Activated CD4-positive, CD25-positive, alpha-beta regulatory T cell treated with anti-CD3 and anti-CD28 coated beads, Interleukin-2, amount 50 U/mL, for 16 hours (primary cell): ENCODE results near the gene ATP13A3.

Source experiments
- DNase-seq: peaks from one replicate; pipeline ENCODE4 v3.0.0-alpha.2; 2020; ENCODE audit warnings: low read depth, low spot score

The ATP13A3 gene

DNA sequence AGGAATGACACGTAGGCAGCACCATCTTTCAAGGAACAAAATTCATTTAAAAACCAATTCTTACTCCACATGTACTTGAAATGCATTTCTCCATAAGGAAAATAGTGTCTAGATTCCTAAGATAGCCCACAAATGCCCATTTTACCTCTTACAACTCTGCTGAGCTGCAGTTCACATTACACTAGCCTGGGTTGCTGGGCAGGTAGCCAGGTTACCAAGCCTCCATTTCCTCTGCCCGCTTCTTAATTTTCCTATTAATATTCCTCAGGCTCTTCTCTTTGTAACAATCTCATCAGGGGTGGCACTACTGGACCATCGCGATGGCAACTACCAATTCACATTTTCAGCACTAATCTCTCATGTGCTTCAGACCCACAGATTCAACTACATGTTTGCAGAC is 10.8 kb downstream of the ATP13A3 start:
- no peak for DNase-seq

DNA sequence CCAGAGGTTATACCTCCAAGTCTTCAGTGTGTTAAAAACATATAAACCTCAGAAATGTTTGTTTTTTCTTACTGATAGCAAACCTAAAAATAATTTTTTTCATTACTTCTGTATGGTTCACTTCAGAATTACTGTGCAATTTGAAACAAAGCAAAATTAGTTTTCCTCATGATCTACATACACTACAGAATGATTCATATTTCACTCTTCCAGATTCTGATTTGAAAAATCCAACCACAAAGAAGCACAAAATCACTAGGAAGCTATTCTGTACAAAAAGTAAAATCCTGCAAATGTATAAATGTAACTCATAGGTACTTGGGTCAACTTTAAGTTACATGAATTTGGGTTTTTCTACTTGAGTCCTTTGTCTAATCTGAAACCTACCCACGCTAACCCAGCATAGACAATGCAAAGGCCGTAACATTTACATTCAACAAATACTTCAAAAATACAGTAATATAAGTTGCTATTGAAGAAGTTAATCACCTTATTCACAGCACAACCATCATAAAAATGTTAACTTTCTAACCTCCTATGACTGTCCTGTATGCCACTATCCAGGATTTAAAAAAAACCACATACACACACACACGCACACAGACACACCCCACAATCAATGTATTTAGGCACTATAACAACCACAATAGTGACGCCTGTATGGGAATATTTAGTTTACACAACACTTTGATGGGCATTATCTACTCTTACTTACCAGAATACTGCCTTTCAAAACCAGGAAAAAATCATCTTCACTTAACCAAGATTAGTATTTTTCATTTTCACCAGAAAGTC is 11.5 kb downstream of the ATP13A3 start:
- no peak for DNase-seq

DNA sequence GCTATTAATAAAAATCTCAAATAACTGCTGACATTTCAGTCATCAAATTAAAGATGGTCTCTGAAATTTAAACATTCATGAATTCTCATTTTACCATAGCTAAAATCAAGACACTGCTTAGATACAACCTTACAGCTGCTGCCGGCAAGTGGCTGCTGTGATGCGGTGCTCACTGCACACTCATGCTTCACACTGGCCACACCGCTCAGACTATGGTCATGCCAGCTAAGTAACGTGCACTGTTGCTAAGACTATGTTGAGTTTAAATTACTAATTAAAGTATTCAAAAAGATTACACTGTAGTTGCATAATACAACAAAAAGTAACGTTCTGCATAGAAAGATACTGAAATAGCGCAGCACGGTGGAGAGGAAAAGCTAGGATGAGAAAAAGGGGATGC is 12.1 kb downstream of the ATP13A3 start:
- no peak for DNase-seq

DNA sequence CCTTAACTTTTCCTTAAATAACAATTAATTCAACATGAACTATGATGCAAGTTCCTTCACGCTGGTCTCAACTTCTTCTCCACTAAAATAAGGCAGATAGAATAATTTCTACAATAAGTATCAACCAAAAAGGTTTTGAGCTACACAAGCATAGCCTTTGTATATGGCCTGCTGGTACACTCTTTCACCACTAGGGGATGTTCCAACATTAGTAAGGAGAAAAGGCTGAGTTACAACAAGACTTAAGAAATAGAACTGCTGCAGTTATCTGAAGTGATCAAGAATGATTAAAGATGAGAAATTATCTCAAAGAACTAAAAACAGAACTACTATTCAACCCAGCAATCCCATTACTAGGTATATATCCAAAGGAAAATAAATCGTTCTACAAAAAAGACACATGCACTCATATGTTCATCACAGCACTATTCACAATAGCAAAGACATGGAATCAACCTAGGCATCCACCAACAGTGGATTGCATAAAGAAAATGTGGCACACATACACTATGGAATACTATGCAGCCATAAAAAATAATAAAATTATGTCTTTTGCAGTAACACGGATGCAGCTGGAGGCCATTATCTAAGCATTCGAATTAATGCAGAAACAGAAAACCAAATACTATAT is 14.4 kb downstream of the ATP13A3 start:
- no peak for DNase-seq

DNA sequence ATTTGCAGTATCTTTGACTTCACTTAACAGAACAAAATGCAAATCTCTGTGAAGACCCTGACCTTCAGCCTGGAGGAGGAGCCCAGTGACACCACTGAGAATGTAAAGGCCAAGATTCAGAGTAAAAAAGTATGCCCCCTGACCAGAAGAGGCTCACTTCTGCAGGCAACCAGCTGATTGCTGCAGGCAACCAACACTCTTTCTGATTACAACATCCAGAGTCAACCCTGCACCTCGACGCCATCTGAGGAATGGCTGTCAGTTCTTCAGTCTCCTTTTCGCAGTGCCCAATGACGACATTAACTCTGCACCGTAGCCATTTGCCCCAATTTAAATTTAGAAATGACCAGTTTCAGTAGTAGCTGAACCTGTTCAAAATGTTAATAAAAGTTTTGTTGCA is 14.9 kb downstream of the ATP13A3 start:
- DNase-seq: no peak

DNA sequence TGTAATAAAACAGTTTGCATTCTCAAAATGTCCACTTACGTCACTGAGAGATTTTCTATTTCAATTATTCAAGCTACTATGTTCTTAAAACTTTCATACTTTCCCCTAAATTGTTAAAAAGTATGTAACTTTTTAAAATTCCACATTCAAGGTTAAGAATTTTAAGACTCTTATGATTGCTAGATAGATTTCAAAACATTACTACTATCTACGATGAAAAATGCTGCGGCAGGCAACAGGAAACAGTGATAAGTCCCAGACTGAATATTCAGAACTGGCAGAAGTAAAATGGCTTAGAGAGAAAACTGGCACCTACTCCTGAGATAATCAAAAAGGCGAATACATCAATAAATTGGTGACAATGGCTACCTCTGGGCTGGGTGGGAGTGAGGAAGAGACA is 16.2 kb downstream of the ATP13A3 start:
- DNase-seq: no peak

DNA sequence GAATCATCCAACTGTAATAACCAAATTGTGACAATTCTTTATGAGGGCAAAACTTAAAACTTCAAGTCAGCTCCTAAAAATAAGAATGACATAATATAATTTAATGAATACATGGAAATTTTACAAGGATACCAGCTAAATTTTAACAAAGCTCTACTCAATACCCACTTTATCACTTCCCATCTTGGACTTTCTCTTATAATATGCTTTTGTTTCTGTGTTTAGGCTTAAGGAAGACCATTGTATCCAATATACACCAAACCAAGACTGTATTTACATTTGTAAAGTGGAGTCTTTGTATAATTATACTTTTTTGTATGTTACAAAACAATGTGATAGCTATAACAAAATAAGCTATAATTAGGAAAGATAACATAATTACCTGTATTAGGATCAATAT is 16.8 kb downstream of the ATP13A3 start:
- no peak for DNase-seq

DNA sequence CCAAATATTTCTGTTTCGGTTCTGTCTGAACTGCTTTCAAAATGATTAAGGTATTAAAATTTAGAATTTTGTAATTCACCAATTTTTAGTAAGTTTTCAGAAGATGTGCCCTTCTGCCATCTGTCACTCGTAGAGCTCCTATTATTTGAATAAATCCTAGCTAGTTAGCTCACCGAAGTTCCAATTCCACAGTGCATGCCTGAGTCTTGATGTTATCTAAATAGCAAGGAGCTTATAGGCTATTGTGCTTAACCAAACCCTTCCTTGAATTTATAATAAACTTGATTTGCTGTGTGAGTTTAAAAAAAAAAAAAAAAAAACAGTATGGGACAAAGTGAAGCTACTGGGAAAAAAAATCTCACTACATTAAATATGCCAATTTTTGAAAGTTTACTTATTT is 18.7 kb downstream of the ATP13A3 start:
- DNase-seq: no peak

DNA sequence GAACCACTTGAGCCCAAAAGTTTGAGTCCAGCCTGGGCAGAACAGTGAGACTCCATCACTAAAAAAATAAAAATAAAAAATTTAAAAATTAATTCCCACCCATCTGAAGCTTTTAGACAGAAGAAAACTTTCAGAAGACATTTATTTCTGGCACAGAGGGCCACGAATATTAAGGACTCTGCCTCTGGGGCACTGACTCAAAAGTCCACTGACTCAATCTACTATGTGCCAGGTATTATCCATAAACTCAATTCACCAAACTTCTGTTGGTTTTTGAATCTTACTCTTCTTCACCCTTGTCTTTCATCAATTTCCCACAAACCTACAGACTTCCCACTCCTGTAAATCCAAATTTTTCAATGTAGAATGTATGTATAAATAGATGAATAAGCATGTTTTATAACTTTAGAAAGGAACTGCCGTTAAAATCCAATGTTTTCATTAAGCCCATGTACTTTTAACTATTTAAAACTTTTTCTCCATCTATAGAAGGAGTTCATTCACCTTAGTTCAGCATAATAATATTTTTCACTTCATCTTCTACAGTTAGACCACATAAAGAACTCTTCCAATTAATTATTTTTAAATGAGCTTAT is 19.9 kb downstream of the ATP13A3 start:
- no peak for DNase-seq

DNA sequence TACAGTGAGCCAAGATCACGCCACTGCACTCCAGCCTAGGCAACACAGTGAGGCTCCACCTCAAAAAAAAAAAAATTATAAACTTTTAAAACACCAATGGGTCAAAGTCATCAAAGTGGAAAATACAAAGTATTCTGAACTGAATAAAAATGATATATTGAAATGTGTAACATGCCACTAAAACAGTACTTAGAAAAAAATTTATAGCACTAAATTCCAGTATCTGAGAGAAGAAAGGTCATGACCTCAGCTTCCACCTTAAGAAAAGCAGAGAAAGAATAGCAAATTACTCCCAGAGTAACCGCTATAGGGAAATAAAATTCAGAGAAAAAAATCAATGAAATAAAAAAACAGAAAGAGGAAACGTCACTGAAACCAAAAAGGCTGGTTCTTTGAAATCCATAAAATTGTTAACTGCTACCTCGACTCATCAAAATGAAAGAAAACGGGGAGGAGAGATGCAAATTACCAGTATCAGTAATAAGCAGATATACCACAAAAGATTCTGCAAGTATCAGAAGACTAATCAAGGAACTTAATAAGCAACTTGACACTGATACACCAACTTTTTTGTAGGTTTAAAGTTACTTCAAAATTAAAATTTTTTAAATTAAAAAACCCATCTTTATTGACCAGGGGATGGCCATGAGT is 20.8 kb downstream of the ATP13A3 start:
- DNase-seq: no peak

DNA sequence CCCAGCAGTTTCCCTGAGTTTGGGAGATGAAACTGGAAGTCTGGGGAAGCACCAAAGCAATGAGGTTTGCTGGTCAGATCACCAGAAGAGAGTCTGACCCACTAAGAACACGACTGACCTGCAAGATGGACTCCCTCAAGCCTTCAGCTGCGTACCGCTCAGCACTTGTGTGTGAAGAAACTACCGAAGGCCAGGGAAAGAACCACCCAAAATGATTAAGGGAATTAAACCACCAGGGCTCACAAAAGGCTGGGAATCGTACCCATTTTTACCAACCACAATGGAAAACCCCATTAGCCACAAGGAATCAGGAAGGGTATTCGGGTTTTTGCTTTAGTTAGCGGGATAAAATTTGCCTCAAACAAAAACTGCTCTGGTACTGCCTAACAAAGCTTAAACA is 21.6 kb downstream of the ATP13A3 start:
- DNase-seq: no peak

DNA sequence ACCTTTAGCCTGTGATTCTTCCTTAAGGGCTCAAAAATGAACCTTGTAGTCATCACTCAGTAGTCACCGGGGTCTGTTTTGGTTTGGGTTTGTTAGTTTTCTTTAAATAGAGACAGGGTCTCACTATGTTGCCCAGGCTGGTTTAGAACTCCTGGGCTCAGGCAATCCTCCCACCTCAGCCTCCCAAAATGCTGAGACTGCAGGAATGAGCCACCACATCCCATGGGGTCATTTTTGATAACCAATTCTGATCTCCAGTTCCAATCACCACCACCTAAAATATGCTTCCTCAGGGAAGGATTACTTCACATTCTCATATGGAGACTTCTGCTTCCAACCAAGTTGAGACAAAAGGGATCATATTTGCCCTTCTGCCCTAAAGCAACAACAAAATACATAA is 22.1 kb downstream of the ATP13A3 start:
- DNase-seq: no peak

DNA sequence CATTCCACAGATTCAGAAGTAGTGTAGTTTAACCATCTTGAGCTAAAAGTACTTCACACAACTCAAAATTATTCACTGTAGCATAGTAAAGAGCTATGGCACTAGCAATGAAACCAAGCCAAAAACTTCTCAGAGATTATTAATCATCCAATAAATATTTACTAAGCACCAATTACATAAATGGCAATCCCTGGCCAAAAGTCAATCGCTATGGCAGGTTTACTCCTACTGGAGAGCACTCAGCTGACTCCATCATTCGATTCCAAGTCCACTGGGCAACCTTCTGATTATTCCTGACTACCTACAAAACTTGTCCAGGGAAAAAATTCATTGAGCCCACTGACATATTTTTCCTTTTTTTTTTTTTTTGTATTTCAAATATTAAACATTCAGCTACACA is 23.9 kb downstream of the ATP13A3 start:
- no peak for DNase-seq

DNA sequence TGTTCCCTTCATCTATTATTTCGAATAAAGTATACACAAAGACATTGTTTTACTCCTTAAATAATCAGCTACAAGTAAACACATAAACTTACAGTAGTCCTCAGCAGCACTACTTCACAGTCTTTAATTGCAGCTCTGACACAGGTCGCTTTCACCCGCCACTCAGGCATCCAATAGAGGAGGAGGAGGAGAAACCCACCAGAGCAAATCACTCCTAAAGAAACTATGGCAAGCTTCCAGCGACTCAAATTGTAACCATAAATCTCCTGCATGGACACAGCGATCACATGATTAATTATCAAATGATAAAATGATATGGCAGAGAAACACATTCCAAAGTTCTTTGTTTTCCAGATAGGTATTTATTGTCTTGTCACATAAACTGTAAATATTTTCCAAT is 26.2 kb downstream of the ATP13A3 start:
- no peak for DNase-seq

DNA sequence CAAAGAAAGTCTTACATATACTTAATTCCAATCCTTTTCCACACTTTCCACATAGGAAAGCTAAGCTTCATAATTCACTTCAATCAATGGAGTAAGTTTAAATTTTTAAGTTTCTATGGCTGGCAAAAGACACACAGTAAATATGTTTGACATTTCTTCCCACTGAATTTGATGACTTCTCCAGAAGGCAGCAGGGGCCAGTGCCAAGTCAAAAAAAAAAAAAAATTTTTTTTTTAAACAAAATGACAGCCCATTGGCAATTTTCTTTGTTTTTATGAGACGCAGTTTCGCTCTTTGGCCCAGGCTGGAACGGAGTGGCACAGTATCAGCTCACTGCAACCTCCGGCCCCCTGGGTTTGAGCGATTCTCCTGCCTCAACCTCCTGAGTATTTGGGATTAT is 28.7 kb downstream of the ATP13A3 start:
- no peak for DNase-seq

DNA sequence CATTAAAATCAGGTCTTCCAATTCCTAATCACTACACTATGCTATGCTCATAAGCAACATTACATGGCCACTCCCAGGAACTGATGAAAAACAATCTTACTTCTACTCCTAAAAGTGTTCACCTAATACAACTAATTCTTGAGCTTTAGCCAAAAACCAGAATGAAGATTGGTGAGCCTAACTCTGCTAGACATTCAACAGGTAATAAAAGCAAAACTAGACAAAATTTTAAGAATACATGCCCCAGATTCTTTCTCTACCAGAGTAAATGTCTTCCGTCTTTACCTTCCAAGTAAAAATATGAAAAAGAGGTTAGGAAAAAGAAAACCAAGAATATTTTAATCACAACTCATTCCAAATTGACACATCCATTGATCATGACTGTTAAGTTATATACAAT is 31.3 kb downstream of the ATP13A3 start:
- DNase-seq: no peak

DNA sequence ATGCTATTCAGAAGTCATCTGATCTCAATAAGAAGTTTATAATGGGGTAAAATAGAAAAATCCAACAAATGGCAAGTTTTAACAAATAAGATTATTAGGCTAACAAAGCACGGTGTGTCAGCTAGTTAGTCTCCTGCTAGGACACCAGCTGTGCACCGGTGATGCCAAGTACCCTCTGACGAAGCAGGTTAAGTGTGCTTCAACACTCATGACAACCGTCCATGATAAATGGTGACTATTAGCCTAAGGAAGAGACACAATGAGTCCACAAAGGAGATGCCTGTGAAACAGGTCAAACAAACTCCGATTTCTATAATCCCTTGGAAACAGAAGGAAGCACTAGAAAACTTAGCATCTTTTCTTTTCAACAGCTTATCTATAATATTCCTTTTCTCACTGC is 36.5 kb downstream of the ATP13A3 start:
- DNase-seq: no peak

DNA sequence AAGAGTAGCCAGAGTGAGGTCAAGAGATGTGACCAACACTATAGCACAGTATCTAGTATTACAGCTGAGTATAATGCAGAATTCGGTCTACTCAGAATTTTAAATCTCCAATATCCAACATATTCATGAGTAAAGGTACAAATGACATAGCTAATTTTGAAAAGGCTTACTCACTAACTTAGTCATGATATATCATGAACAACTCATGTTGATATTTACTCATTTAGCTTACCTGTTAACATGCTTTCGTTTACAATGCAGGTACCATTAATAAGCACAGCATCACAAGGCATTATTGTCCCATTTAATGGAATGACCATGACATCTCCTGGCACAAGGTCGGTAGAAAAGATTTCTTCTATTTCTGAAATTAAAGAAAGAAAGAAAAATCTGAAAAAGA is 36.9 kb downstream of the ATP13A3 start:
- no peak for DNase-seq

DNA sequence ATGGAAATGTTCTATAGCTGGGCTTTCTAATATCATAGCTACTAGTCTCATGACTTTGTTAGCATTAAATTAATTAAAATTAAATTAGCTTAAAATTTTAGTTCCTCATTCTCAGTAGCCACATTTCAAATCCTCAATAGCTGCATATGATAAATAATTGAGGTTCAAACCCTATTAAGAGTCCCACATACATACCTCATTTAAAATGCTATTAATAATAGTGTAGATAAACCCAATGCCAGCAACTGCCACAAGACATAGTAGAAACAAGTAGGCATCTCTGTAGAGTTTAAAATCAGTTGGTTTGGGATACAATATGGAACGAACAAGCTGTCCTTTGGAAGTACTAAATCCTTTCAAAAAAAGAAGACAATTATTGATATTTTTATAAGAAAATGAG is 39.1 kb downstream of the ATP13A3 start:
- no peak for DNase-seq

DNA sequence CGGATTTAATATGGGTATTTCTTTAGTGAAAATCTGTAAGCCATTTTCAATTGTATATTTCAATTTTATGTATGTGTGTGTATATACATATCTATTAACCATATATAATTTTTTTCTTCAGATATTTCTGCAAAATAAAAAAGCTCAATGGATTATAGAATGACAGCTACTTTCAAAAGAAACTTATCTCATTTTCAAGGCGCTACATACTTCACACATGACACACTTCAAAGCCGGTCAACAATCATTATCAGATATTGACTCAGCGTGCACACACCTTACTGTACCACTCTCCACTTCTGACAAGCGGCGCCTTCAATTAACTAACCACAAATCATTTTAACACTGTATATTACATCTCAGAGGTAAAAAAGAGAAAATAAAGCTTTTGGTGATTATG is 39.6 kb downstream of the ATP13A3 start:
- no peak for DNase-seq

DNA sequence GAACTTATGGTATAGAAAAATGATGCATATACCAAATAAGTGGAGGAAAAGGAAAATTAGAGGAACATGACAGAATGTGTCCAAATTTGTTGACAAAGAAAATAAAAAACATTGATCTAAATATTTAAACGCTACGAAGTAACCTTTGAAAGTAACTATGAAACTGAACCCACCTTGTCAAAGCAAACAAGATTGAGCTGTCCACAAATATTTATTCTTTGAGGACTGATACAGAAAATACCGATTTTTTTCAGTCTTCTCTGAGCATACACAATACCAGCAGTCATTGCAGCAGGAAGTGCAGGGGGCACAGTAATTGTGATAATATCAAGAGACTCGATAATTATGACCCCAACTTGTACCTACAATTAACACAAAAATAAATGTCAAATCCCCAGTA is 40.0 kb downstream of the ATP13A3 start:
- no peak for DNase-seq

DNA sequence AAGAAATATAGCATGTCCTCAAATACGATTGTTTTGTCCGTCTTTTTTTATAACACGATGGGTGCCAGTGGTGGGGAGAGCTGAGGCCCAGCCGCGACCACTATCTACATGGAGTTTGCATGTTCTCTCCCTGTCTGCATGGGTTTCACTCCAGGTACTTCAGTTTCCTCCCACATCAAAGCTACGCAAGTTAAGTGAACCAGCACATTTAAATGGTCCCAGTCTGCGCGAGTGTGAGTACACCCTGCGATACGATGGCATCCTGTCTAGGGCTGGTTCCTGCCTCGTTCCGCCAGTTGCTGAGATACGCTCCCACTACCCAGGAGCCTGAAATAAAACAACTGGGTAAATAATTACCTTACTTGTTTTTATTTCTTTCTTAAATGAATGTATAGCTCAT is 40.6 kb downstream of the ATP13A3 start:
- DNase-seq: no peak

DNA sequence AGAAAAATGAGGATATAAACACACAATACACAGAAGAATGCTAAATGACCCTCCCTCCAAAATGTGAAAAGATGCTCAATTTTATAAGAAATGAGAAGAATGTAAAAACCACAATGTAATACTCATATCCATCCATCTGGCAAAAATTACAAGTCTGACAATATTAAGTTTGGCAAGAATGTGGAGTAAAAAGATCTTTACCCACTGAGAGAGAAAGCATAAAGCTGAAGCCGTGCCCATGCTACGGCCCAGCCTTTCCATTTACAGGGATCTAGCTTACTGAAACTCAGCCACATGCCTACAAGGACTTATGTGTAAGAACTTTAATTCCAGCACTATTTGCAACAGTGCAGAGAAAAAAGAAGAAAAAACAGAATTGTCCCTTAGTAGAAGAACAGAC is 42.9 kb downstream of the ATP13A3 start:
- DNase-seq: no peak
